HG03575 (cell line): ENCODE results near the gene CTH.
"Not testable (repeated sequence)": the region's sequence is repeated elsewhere in the genome, so short reads cannot be mapped to it uniquely, and the experiment has no call there.

Experiments
- ATAC-seq: cut with Tn5 transposase; IDR thresholded peaks from one replicate; pipeline ENCODE4 v1.9.1; 2021; ENCODE audit not compliant: unreplicated experiment, insufficient number of reproducible peaks, low FRiP score; ENCODE audit errors: extremely low read depth

Gene CTH

DNA sequence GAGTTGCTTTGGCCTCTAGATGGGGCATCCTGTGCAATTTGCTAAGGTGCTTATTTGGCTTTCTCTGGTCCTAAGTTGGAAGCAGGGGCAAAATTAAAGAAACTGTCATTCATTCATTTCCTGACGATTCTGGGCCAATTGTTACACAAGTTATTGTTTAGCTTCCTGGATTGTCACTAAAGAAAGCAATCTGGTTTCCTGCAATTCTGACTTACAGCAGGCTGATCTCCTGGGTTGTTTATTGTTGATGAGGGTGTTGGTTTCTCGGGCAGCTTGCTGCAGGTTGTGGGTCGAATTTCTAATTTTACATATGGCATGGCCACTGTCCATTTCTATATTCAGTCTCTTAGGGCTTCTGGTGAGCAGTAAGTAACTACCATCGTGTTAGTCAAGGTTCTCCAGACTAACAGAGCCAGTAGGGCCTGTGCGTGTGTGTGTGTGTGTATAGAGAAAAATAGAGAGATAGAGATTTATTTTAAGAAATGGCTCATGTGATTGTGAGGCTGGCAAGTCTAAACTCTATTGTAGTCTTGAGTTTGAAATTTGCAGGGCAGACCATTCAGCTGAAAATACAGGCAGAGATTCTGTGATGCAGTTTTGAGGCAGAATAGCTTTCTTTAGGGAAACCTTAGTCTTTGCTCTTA lies 30.4 kb downstream of the CTH start:
- ATAC-seq = no peak

GRCh38 chr1:70442490-70442889 lies 31.4 kb downstream of the CTH start:
- ATAC-seq = no peak

GRCh38 chr1:70443739-70444138 lies 32.7 kb downstream of the CTH start:
- no peak for ATAC-seq

GRCh38 chr1:70449049-70449448 lies 38.0 kb downstream of the CTH start:
- no peak for ATAC-seq

- ATAC-seq = not testable (repeated sequence)
Observed at GRCh38 chr1:70452164-70452939, 41.3 kb downstream of the CTH start.

DNA sequence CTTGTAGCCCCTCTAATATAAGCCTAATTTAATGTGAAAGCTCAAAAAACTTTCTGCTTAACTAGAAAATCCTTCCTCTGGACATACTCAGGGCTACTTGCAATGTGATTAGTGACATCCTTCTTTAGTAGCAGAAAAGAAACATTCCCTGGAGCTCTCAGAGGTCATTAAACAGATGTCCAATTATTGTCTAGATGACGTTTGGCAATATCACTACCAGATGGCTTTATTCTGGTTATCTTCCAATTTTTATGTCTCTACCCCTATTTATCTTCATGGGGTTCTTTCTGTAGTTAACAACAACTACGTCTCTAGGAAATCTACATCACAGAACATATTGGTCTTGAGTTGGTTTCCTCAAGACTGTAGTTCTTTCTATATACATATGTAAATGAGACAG lies 44.2 kb downstream of the CTH start:
- ATAC-seq = no peak

- ATAC-seq = no peak
Observed at GRCh38 chr1:70458131-70458530, 47.1 kb downstream of the CTH start.

DNA sequence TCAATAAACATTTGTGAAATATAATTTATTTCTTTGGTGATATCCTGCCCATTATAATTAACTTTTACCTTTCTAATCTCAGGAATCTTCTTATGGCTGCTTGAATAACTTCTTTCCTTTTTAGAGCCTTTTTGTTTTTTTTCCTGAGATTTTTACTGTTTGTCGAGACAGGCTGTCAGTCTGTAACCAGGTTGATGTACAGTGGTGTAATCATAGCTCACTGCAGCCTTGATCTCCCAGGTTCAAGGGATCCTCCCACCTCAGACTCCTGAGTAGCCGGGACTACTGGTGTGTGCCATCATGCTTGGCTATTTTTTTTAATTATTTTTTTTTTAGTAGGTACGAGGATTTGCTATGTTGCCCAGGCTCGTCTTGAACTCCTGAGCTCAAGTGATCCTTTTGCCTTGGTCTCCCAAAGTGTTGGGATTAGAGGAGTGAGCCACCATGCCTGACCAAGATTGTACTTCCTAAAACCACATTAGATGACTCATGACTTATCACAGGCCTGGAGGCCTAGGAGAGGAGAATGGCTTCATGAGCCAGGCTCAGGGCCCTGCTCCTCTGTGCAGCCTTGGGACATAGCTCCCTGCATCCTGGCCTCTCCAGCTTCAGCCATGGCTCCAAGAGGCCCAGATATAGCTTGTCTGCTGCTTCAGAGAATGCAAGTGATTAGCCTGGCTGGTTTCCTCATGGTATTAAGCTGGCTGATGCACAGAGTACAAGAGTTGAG lies 48.6 kb downstream of the CTH start:
- ATAC-seq = no peak

DNA sequence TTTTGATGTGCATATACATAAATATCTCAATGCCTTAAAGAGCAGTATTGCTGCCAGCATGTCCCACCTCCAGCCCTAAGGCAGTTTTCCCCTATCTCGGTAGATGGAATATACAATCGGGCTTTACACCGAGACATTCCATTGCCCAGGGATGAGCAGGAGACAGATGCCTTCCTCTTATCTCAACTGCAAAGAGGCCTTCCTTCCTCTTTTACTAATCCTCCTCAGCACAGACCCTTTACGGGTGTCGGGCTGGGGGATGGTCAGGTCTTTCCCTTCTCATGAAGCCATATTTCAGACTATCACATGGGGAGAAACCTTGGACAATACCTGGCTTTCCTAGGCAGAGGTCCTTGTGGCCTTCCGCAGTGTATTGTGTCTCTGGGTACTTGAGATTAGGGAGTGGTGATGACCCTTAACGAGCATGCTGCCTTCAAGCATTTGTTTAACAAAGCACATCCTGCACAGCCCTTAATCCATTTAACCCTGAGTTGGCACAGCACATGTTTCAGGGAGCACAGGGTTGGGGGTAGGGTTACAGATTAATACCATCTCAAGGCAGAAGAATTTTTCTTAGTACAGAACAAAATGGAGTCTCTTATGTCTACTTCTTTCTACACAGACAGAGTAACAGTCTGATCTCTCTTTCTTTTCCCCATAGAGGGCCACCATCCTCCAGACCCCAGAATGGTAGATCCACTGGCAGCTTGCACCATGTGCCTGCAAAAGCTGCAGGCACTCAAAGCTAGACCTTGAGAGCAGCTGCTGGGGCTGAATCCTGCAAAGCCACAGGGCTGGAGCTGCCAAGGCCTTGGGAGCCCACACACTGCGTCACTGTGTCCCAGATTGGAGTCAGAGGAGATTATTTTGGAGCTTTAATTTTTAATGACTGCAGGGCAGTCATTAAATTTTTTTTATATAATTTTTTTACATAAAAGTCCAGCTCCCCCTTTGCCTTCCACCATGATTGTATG lies 50.0 kb downstream of the CTH start:
- ATAC-seq = not testable (repeated sequence)

GRCh38 chr1:70462611-70463010 lies 51.5 kb downstream of the CTH start:
- ATAC-seq = no peak

DNA sequence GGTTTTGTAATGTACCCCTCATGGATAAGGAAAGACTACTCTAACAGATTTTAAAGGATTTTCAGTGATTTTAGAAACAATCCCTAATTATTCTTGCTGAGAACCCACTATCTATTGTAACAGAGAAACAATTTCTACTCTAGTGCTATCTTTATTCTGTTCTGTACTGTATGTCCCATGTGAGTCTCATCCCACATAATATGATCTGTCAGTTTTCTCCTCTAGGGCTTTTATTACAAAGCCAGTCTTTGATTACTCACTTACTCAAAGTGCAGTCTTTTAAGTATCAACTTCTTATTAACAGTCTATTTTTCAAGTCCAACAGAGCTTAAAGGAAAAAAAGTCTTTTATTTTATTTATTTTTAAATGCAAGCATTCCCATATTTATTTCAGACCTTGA lies 54.8 kb downstream of the CTH start:
- no peak for ATAC-seq

- ATAC-seq = no peak
Observed at GRCh38 chr1:70467531-70467930, 56.5 kb downstream of the CTH start.

DNA sequence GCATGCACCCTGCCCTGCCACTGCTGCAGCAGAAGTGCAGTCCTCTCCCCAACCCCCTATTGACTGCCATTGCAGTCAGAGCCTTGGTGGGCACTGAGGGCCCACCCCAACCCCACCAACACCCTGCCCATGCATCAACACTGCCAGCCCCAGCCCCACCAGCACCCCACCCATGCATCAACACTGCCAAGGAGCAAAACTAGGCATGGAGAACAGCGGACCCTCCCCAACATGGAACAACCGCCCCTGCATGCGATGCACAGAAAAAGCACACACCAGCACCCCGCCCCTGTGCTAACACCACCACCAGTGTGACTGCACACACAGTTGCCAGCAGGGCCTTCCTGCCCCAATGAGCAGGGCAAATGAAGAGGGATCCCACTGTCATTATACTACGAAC lies 57.1 kb downstream of the CTH start:
- no peak for ATAC-seq

- ATAC-seq = not testable (repeated sequence)
Observed at GRCh38 chr1:70469184-70469583, 58.1 kb downstream of the CTH start.

GRCh38 chr1:70475023-70475422 lies 64.0 kb downstream of the CTH start:
- ATAC-seq = no peak

DNA sequence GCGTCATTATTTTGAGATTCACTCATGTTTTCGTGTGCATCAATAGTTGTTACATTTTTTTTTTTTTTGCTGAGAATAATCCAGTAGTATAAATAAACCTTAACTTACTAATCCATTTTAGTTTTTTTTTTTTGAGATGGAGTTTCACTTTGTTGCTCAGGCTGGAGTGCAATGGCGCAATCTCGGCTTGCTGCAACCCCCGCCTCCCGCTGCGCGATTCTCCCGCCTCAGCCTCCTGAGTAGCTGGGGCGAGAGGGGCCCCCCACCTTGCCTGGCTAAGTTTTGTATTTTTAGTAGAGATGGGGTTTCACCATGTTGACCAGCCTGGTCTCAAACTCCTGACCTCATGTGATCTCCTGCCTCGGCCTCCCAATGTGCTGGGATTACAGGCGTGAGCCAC lies 66.0 kb downstream of the CTH start:
- ATAC-seq = no peak

DNA sequence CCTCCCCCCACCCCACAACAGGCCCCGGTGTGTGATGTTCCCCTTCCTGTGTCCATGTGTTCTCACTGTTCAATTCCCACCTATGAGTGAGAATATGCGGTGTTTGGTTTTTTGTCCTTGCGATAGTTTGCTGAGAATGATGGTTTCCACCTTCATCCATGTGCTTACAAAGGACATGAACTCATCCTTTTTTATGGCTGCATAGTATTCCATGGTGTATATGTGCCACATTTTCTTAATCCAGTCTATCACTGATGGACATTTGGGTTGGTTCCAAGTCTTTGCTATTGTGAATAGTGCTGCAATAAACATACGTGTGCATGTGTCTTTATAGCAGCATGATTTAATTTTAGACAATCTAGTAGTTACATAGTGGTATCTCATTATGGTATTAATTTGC lies 66.8 kb downstream of the CTH start:
- not testable (repeated sequence) for ATAC-seq

- no peak for ATAC-seq
Observed at GRCh38 chr1:70483342-70483741, 72.3 kb downstream of the CTH start.

DNA sequence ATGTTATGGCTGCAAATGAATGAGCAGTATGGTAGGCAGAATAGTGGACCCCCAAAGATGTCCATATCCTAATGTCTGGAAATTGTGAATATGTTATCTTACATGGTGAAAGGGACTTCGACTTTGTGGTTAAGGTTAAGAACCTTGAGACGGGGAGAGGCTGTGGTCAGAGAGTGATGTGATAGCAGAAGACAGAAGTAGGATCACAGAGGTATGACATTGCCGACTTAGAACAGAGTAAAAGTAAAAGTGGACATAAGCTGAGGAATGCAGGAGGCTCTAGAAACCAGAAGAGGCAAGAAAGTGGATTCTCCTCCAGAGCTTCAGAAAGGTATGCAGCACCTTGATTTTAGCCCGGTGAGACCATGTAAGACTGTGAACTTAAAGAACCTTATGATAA lies 74.6 kb downstream of the CTH start:
- no peak for ATAC-seq
